GM15510 (cell line): ENCODE data around the gene AGAP1.

Experiments used
- POLR2A ChIP-seq: IDR thresholded peaks from 3 replicates; pipeline ENCODE4 v1.6.1; 2011; ENCODE audit warnings: borderline replicate concordance; ENCODE audit not compliant: insufficient read length; ENCODE audit errors: extremely low read depth

The AGAP1 gene

DNA sequence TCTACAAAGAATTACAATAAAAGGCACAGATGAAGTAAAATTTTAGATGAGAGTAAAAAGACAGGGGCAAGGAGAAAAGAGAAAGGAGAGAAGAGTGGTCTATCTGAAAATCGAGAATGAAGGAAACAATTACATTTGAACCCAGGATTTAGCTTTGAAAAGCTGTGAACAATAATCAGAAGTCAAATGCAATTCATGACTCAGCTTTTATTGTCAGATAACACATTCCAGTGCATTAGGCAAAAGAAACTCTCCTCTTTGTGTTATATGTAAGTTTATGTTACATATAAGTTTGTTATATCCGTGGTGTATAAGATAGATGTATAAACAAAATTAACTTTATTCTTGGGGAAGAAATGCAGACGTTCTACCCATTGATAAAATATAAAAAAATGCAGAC, 389.8 kb downstream of the AGAP1 start:
- no peak for TF ChIP-seq POLR2A

DNA sequence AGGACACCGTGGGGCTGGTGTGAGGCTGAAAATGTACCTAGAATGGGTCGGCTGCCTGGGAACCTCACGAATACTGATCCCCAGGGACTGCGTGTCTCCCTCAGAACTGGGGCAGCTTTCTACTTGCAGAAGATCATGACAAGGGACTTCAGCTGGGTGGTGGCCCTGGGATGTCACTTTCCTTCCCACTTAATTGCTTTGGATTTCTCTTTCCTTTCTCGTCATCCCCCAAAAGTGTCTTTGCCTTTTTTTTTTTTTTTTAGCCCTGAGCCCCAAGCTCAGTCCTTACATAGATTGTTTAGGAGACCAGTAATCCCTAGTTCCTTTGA, 395.4 kb downstream of the AGAP1 start:
- TF ChIP-seq POLR2A = no peak

DNA sequence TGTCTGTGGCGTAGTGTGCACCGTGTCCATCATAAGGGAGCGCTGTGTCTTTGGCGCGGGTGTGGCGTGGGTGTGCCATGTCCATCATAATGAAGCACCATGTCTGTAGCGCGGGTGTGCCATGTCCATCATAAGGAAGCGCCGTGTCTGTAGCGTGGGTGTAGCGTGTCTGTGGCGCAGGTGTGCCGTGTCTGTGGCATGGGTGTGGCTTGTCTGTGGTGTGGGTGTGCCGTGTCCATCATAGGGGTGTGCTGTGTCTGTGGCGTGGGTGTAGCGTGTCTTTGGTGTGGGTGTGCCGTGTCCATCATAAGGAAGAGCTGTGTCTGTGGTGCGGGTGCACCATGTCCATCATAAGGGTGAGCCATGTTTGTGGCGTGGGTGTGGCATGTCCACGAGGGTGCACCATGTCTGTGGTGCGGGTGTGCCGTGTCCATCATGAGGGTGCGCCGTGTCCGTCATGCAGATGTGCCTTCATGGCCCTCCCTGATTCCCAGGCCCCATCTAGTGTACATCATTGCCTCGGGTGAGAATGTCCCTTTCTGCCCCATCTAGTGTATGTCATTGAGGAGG, 399.4 kb downstream of the AGAP1 start:
- no peak for TF ChIP-seq POLR2A

DNA sequence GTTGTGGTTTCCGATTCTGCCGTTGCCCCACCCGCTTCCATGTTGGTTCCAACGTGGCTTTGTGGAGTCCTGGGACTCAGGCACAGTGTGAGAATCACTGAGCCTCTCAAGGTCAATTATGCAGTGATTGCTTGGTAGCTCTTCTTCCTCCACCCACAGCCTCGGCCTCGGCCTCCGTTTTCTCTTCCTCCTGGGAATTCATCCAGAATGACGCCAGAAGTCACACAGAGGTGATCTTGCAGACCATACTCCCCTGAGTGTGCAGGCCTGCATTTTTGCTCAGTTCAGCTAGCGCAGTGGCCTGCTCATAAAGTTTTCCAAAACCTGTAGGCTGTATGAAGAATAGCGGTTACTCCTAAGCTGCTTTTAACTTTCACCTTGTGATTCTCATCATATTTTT, 401.0 kb downstream of the AGAP1 start:
- no peak for TF ChIP-seq POLR2A

DNA sequence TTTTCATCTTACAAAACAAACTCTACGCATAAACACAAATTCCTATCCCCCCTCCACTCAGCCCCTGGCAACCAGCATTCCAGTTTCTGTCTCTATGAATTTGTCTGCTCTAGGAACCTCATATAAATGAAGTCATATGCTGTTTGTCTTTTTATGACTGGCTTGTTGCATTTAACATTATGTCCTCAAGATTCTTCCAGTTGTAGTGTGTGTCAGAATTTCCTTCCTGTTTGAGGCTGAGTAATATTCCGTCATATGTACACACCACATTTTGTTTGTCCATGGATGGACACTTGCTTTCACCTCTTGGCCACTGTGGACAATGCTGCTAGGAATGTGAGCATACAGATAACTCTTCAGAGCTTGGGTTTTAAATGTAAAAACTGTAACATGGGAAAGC, 402.2 kb downstream of the AGAP1 start:
- no peak for TF ChIP-seq POLR2A

DNA sequence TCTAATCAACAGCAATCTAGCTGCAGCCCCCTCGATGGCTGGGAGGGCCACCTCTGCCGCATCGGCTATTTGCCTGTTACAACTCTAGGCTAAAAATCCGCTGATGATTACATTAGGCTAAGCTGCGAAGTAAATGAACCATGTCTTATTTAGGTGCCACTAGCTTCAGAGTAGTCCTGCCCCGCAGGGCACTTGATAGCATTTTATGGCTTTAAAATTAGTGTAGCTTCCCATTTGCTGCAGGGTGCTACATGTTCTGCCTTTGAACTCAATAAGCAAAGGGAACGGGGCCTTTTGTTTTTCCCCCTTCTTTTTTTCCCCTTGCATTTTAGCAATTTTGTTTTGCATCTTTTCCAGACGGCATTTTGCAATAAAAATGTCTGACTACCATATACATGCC, 404.1 kb downstream of the AGAP1 start:
- TF ChIP-seq POLR2A = no peak

DNA sequence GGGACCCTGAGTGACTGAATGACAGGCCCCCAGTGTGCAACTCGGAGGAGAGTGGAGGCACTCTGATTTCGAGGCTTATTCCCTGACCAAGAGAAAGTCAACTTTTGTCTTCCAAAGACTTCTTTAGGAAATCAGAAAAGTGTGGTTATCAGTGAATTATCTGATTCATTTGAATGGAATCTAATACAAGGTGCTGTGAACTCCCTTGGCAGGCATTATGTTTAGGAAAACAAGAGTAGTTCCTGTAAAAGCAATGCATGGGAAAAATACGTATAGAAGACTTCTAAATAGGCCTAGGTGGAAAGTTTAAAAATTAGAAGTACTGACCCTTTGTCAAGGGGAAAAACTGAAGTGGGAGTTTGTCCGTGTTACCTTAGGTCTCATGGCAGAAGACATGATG, 404.9 kb downstream of the AGAP1 start:
- no peak for TF ChIP-seq POLR2A

DNA sequence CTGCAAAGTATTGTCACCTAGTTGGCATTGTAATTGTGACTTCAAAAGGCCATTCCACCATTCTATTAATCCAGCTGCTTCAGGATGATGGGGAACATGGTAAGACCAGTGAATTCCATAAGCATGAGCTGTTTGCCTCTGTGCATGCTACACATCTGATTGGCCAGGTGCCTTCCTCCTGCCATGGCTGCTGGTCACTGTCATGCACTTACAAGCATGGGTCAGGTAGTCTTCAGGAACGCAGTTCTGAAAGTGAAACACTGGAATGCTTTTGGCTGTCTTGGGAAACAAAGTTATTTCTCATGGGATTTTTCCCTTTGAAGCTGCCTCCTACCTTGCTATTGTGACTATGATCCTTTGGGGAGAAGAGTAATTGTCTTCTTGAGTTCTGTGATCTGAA, 406.8 kb downstream of the AGAP1 start:
- no peak for TF ChIP-seq POLR2A

DNA sequence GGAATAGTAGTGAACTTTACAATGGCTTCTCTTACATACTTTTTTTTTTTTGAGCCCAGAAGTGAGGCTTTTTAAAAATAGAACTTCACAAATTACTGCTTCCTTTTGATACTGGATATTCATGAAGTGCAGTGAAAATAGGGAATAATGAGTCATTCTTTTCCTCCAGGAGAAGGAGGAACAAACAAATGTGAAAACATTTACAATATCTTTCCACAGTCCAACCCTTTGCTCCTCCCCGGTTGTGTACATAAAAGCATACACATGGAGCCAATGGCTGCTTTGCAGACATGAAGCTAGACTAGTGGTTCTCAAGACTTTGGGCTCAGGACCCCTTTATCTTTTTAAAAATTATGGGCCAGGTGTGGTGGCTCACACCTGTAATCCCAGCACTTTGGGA, 407.4 kb downstream of the AGAP1 start:
- TF ChIP-seq POLR2A = no peak

DNA sequence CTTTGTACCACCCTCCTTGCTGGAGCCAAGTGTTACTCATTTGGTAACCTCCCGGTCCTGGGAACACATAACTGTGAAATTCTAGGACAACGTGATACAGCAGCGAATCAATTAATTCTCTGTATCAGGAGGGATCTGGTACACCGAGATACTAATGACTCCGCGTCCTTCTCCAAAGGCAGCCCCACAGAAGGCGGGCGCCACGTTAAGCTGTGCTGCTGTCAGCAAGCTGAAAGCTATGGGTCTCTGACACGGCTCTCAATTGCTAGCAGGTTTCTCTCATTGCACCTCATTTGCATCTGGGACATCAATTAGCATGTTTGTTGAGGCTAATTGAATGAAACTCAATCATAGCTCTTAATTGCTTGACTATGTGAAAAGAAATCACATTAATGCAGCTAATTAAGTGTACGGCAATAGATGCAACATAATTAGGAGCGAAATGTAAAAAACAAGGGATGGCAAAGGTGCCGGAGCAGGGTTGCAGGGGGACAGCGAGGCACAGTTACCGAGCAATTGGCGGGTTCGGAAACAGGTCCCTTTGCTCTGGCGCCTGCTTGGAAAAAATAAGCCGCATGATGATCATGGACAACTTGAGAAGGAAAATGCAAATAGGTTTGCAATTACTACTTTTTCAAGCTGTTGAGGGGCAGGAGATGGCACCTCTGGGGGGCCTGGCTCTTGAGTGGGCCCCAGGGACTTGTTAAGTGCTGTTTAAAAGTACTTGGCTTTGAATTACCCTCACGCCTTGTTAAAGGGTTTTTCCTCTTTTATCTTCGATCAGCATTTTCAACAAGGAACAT, 410.1 kb downstream of the AGAP1 start:
- TF ChIP-seq POLR2A = no peak

DNA sequence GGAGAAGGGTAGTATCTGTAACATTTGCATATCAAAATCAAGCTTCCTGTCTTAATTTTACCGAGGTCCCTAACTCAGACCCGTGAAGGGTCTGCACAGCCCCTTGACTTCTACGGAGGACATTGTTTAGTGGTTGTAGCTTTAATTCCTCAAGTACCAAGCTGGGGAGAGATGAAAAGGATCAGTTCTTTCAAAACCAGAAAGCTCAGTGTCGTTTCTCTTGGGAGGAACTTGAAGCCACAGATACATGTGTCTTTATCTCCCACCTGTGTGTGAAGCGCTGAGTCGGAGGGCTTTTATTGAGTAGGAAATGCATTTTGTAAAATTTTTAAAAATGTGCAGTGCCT, 410.7 kb downstream of the AGAP1 start:
- TF ChIP-seq POLR2A = no peak

DNA sequence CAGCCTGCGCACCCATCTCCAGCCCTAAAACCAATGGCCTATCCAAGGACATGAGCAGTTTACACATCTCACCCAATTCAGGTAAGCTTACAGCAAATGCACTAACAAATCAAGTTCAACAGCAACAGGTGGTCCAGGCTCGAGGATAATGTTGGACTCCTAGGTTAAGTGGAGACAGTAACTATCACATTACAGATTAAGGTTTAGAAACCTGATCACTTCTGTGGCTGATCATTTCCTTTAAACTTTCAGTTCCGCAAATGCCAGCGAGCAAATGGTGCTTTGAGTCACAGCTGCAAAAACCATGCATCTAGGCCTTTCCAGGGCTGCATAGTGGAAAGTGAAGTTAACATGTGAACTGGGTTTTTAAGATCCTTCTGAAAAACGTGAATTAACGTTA, 415.0 kb downstream of the AGAP1 start:
- TF ChIP-seq POLR2A = no peak

DNA sequence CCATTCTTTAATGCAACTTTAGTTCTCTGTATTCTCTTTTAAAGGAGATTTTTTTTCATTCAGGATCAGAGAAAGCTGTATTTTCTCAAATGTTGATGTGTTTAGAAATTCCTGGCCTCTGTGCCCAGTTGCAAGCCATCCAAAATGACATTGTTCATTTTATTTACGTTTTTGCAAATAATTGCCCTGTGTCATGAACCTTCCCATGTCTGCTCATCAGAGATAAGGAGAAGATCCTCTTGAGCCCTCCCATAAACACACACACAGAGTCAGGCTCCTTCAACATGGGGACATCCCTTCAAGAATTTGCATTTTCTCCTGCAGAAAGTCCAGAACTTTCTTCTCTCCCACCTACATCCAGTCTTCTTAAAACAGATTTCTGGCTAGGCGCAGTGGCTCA, 415.5 kb downstream of the AGAP1 start:
- no peak for TF ChIP-seq POLR2A

DNA sequence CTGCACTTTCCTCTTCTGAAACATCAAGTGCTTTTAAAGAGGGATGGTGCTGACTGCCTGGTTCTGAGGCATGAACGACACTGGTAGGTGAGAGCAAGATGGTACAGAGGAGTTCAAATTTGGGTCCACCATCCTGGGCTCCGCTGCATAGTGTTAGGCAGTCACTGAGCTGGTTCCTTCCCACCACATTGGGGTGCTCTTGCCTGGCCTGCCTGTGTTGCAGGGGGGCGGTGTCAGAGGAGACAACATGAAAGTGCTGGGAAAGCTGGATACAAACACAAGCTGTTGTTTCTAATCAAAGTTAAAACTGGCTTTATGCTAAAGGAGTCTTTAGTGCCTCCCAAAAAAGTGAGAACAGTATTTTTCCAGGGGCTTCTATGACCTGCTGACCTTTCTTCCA, 416.2 kb downstream of the AGAP1 start:
- no peak for TF ChIP-seq POLR2A

DNA sequence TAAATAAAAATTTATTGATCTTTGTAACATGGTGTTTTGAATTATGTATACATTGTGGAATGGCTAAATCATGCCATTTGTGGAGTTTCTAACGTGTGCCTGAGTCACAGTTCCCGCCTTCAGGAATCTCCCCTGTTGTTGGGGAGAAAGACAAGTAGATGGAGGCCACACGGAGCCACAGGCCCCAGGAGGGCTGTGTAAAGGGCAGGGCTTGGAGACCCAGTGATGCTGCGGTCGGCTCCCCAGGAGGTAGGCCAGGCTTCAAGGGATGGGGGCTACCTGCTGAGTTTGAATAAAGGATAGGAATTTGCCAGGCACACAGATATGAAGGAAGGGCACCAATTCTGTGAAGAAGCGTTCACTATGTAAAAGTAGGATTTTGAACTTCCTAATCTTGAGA, 417.3 kb downstream of the AGAP1 start:
- TF ChIP-seq POLR2A = no peak

DNA sequence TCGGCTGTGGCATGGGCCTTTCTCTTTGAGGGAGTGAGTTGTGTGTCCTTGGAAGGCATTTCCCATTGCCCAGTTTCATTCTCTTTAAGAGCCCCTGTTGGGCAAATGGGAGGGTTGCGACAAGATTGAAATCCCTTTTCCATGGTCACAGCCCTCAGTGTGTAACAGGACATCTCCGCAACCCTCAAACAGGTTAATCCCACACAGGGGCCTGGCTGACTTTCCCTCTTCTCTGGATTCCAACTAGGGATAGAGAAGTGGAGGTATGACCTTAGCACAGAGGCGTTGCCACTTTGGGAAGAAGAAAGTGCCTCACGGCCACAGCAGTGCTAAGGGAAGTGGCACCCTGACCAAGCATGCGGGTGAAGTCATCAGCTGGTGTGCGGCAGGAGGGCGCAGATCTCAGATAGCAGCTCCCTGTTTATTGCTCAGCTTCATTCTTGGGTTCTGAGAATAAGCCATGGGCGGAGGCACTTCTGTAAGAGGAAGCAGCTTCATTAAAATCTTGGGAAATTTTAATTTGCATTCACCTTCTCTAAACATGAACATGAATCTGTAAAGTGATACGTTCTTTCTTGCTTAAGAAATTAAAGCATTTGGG, 417.9 kb downstream of the AGAP1 start:
- no peak for TF ChIP-seq POLR2A

DNA sequence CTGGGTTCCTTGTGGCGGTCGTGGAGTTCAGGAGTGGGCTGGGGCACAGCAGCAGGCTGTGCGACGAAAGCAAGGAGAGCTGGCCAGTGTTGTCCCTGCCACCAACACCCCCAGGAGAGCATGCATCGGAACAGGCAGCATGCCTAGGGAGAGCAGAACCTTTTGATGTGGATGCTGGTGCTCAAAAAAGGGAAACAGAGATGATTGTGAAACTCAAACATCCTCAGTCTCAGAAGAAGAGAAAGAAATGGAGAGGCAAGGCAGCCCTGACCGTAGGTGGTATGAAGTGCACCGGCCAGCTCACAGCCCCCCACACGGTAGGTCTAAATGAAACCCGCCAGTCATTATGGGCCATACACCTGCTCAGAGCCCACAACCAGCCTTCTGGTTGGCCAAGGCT, 420.9 kb downstream of the AGAP1 start:
- TF ChIP-seq POLR2A = no peak

DNA sequence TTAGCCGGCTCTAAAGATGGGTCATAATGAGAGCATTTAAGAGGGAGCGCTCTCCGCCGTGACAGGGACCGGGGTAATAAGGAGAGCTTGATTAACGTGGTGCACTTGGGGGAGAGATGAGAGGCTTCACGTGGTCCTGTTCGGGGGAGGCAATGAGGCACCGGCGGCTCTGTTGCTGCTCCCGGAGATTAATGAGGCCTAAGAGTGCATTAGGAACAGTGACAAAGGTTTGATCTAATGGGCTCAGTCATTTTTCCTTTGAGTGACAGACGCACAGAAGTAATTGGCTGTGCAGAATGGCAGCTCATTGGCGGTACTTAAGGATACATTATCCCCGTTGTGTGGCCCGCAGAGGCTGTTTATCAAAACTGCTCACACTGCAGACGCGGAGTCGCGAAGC, 423.7 kb downstream of the AGAP1 start:
- TF ChIP-seq POLR2A = no peak

DNA sequence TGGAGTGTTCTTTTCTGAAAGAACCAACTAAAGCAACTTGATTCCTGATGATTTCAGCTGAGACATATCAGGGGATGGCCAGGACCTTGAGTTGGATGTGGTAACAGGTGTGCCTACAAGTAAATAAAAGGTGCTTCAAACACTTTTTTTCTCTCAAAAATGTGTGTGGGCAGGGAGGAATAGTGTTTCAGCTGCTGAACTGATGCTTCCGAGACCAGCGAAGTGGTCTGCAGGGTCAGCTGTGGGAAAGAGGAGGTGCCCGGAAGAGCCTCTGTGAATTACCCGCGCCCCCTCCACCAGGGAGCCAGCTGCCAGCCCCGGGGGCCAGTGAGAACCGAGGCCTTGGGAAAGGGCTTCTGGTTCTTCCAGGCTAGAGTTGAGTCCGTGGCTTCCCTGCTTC, 425.0 kb downstream of the AGAP1 start:
- no peak for TF ChIP-seq POLR2A
